ENCODE measurements around the gene BDH2. TPM values are rescaled to one million over a fixed set of nuclear protein-coding genes. Genes with fewer than 3 reads are reported as not detected.

Gene BDH2
- total RNA-seq, 3 donors from 2014 or later: 6.7 to 9.0 (median 7.3) TPM

DNA sequence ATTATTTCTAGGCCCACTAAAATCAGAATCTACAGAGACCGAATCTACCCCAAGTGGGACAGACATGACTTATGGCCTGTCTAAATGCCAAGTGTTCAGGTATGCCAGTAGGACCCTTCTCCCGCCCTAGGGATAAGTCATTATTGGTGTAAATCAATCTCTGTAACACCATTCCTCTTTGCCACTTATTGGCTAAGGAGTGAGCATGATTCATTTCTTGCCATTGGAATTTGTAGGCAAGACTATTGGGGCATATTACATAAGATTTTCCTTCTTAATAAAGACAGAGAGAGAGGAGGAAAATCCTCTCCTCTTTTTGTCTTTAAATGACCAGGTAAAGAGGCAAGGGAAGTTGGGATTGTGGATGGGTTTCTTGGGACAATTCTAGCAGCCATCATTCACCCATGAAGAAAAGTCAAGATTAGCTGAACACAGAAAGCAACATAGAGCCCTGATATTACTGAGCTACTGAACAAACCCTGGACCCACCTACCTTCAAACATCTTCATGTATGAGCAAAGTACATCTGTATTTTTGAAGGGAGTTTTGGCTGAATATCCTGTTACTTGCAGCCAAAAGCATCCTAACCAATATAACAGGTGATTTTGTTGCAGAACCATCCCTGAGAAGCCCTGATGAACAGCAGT is 25.7 kb downstream of the BDH2 start:
- ATAC-seq: no peak
- peaks cover 2% of the 10 kb centered on the region for H3K36me3 Mint-ChIP-seq (ENCODE audit: insufficient read depth)
- no peak for DNase-seq
- peaks cover 38% of the 10 kb centered on the region for H3K4me1 Mint-ChIP-seq (ENCODE audit: low read depth)
- H3K9me3 Mint-ChIP-seq: no peaks in the 10 kb centered on the region
- peak overlapping the region; percentile 91 for H3K4me3 Mint-ChIP-seq
- H3K27me3 Mint-ChIP-seq (ENCODE audit: low read depth): no peaks in the 10 kb centered on the region

DNA sequence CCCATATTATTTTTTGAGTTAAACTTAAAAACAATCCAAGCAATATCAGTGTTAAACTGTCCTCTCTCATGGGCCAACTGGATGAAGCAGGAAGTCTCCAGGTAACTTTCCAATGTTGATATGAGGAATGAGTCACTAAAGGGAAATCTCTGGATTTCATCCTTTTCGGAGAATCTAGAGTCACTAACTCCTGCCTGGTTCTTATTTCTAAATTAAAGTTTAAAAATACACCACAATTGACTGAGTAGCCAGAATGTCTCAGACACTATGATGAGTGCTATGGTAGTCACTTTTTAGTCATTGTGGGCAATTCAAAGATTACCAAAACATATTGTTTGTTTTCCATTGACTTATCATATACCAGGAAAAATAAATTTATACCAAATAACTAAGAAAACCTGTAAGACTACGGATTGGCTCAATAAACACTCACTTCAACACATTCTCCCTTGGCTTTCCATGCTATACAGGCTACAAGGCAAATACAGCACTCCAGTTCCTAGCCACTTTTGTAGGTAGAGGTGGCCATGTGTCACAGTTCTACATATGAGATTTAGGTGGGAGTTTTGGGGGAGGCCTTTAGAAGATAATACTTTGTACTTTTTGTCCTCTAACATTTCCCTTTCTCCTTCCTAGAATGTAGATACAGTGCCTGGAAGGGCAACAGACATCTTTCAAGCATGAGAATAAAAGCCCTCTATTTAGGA is 31.6 kb downstream of the BDH2 start:
- Mint-ChIP-seq H3K9me3 (no peaks in the 10 kb centered on the region), H3K4me3 (no peak overlapping the region), H3K4me1 (ENCODE audit: low read depth) (peaks cover 18% of the 10 kb centered on the region), H3K36me3 (ENCODE audit: insufficient read depth) (peaks cover 26% of the 10 kb centered on the region), H3K27me3 (ENCODE audit: low read depth) (no peaks in the 10 kb centered on the region)
- ATAC-seq: peak; percentile 80 to 85
- DNase-seq: no peak

DNA sequence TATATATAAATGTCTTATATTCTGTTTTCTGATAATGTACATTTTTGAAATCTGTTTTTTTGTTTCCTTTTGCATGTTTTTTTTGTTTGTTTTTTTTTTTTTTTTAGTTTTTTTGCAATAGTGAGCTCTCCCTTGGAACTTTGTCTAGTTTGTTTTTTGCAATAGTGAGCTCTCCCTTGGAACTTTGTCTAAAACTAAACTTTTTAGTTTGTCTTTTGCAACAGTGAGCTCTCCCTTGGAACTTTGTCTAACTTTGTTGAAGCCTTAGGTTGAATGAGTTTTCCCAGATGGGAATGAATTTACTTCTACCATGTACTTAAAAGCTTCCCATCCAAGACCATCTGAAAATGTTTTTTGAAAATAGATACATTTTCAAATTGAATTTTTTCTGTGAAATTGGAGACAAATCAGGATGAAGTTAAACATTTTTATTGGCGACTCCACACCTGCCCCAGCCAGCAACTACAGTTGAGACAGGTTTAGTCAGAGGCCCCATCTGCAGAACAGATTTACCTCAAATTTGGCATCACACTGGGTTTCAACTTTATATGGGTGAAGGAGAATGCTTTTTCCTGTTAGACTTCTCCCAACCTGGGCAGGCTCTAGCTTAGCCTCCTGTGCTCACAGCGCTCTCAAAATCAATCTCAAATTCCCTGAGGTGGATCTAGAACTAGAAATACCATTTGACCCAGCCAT is 39.0 kb downstream of the BDH2 start:
- H3K4me3 Mint-ChIP-seq: no peak overlapping the region
- H3K36me3 Mint-ChIP-seq (ENCODE audit: insufficient read depth): peaks cover 18% of the 10 kb centered on the region
- no peak for DNase-seq
- H3K27me3 Mint-ChIP-seq (ENCODE audit: low read depth): no peaks in the 10 kb centered on the region
- H3K4me1 Mint-ChIP-seq (ENCODE audit: low read depth): no peaks in the 10 kb centered on the region
- ATAC-seq: no peak
- no peaks in the 10 kb centered on the region for H3K9me3 Mint-ChIP-seq

DNA sequence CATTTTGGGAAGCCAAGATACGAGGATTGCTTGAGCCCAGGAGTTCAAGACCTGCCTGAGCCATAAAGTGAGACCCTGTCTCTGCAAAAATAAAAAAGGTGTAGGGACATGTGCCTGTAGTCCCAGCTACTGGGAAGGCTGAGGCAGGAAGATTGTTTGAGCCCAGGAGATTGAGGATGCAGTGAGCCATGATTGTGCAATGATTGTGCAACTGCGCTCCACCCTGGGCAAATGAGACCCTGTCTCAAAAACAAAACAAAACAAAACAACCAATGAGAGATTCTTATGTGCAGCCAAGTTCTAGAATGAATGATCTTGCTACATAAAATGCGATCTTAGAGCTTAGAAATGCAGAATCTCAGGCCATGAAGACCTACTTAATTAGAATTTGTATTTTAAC is 45.6 kb downstream of the BDH2 start:
- ATAC-seq (no peak), DNase-seq (no peak)
- no peaks in the 10 kb centered on the region for H3K27me3 Mint-ChIP-seq (ENCODE audit: low read depth)
- H3K9me3 Mint-ChIP-seq: no peaks in the 10 kb centered on the region
- H3K4me1 Mint-ChIP-seq (ENCODE audit: low read depth): peaks cover 8% of the 10 kb centered on the region
- no peak overlapping the region for H3K4me3 Mint-ChIP-seq
- peaks cover 7% of the 10 kb centered on the region for H3K36me3 Mint-ChIP-seq (ENCODE audit: insufficient read depth)

DNA sequence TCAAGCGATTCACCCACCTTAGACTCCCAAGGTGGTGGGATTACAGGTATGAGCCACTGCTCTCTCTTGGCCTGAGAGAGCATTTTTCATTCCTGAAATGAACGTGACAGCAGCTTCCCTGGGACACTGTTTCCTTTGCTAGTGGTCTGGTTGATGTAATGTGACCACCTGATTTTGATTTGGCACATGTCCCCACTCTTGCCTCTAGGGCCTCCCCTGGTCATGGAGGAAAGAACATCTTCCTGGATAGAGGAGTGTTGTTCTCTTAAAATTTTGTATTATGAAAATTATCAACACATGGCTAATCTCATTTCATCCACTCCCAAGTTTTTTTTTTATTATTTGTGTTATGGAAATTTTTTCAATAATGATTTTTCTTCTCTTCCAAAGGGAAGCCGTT is 46.9 kb downstream of the BDH2 start:
- Mint-ChIP-seq H3K4me3 (no peak overlapping the region), H3K36me3 (ENCODE audit: insufficient read depth) (peaks cover 7% of the 10 kb centered on the region), H3K9me3 (no peaks in the 10 kb centered on the region), H3K4me1 (ENCODE audit: low read depth) (peaks cover 8% of the 10 kb centered on the region), H3K27me3 (ENCODE audit: low read depth) (no peaks in the 10 kb centered on the region)
- ATAC-seq (no peak), DNase-seq (no peak)

DNA sequence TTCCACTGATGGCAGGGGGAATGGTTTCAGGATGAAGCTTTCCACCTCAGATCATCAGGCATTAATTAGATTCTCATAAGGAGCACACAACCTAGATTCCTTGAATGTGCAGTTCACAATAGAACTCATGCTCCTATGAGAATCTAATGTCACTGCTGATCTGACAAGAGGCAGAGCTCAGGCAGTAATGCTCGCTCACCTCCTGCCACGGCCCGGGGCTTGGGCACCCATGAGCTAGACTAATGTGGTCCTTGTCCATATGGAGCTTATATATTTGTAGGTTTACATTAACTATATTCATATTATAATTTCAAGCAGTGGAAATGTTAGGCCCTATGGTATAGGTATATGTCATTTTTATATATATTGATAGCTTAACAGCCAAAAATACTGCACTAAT is 47.5 kb downstream of the BDH2 start:
- peaks cover 10% of the 10 kb centered on the region for H3K36me3 Mint-ChIP-seq (ENCODE audit: insufficient read depth)
- no peak for DNase-seq
- H3K4me1 Mint-ChIP-seq (ENCODE audit: low read depth): peaks cover 8% of the 10 kb centered on the region
- ATAC-seq: no peak
- no peaks in the 10 kb centered on the region for H3K27me3 Mint-ChIP-seq (ENCODE audit: low read depth)
- H3K4me3 Mint-ChIP-seq: no peak overlapping the region
- no peaks in the 10 kb centered on the region for H3K9me3 Mint-ChIP-seq

DNA sequence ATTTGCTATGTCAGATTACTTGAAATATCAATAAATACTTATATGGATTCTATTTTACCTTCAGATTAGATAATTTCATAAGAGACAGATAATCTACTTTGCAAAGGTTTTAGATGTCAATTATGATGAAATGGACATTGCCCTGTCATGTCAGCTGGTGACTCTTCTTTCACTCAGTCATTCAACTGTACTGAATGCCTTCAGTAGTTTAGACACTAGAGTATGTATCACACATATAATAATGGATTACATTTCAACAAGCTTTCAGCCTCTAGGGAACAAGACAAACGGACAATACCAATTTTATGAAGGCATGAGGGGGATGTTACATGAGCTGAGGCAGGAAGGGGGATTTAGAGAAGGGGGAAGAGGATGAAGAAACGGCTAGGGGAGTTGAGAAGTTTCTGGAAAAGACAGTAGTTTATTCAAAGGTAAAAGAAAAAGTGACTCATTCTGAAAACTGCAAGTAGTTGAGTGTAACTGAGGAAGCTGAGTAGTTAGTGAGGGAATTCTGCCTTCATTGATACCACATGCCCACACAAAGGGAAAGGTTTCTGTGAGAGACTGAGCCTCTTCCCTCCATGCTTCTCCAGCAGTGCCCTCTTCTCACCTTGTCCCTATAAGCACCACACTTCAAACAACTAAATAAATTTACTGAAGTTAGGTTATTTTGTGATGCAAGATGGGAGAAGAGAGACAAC is 48.7 kb downstream of the BDH2 start:
- Mint-ChIP-seq H3K9me3 (no peaks in the 10 kb centered on the region), H3K4me1 (ENCODE audit: low read depth) (peaks cover 9% of the 10 kb centered on the region), H3K27me3 (ENCODE audit: low read depth) (no peaks in the 10 kb centered on the region), H3K36me3 (ENCODE audit: insufficient read depth) (peaks cover 17% of the 10 kb centered on the region), H3K4me3 (no peak overlapping the region)
- ATAC-seq (no peak), DNase-seq (no peak)

DNA sequence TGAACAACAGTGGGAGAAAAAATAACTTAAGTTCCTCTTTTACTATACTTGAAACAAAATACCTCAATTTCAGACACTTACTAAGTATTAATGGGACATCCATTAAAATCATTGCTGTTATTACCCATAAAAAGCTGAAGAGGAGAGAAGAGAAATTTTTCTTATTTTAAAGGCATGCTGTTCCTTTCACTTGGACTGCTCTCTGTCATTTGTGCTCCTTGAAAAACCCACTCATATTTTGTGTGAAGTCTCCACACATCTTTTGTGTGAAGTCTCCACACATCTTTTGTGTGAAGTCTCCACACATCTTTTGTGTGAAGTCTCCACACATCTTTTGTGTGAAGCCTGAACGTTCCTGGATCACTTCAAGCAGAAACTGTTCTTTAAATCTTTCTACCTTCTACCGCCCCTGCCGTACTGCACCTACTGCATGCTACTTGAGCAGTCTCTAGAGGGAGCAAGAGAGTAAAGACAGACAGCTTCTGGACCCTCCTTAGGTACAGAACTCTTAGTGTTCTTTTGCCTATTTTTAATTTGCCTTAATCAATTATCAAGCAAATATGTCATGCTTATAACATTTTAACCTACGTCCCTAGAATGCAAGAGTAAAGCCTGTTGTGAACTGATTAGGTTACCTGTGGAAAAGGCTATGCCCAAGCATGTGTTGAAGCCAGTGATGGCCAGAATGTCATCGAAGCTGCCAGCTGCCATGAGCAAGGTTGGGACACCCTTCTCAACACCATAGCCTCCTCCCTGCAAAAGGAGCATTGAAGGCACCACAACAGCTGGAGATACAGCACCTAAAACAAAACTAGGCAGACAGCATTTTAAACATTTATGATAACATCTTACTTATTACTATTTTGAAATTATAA is 53.0 kb downstream of the BDH2 start:
- Mint-ChIP-seq H3K36me3 (ENCODE audit: insufficient read depth) (peaks cover 30% of the 10 kb centered on the region), H3K4me3 (no peak overlapping the region), H3K4me1 (ENCODE audit: low read depth) (peaks cover 9% of the 10 kb centered on the region), H3K9me3 (no peaks in the 10 kb centered on the region), H3K27me3 (ENCODE audit: low read depth) (no peaks in the 10 kb centered on the region)
- peak; percentile 18 for DNase-seq
- ATAC-seq: peak; percentile 90 to 96

DNA sequence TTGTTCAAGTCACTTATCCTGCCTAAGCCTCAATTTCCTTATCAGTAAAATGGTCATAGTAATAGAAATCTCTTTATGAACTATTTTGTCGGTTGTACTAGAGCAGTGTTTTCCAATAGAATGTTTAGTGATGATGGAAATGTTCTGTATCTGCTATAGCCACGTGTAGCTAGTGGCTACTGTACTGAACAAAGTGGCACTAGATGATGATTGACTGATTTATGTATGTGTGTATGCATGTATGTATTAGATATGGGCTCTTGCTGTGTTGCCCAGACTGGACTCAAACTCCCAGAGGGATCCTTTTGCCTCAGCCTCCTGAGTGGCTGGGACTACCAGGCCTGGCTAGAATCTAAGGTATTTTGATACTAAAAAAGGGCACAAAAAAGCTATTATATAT is 55.5 kb downstream of the BDH2 start:
- H3K36me3 Mint-ChIP-seq (ENCODE audit: insufficient read depth): peaks cover 29% of the 10 kb centered on the region
- peaks cover 2% of the 10 kb centered on the region for H3K4me1 Mint-ChIP-seq (ENCODE audit: low read depth)
- no peaks in the 10 kb centered on the region for H3K27me3 Mint-ChIP-seq (ENCODE audit: low read depth)
- H3K9me3 Mint-ChIP-seq: no peaks in the 10 kb centered on the region
- no peak for DNase-seq
- H3K4me3 Mint-ChIP-seq: no peak overlapping the region
- ATAC-seq: no peak

DNA sequence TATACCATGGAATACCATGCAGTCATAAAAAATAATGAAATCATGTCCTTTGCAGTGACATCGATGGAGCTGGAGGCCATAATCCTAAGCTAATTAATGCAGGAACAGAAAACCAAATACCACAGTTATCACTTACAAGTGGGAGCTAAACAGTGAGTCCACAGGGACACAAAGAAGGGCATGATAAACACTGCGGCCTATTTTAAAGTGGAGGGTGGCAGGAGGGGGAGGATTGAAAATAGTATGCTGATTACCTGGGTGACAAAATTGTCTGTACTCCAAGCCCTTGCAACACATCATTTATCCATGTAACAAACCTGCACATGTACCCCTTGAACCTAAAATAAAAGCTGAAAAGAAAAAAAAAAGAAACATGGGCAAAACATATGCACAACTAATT is 63.5 kb downstream of the BDH2 start:
- Mint-ChIP-seq H3K4me1 (ENCODE audit: low read depth) (no peaks in the 10 kb centered on the region), H3K4me3 (no peak overlapping the region), H3K9me3 (no peaks in the 10 kb centered on the region), H3K36me3 (ENCODE audit: insufficient read depth) (peaks cover 18% of the 10 kb centered on the region), H3K27me3 (ENCODE audit: low read depth) (no peaks in the 10 kb centered on the region)
- ATAC-seq: no peak
- DNase-seq: no peak

DNA sequence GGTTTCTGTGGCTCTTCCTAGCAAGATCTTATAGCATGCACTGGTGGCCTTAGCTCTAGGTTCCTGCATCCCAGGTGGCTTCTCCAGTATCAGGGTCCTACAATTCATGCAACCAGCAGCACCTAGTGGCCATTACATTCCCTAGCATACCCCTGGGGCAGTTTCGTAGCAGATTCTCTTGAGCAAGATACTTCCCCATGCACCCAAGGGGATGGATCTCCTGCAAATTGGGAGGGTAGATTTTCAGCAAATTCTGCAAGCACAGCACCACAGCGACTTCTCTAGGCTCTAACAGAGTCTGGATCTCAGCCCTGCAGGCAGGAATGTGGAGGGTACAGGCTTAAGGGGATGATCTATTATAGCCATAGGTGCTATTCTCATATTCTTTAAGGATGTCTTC is 67.1 kb downstream of the BDH2 start:
- no peaks in the 10 kb centered on the region for H3K9me3 Mint-ChIP-seq
- no peaks in the 10 kb centered on the region for H3K27me3 Mint-ChIP-seq (ENCODE audit: low read depth)
- ATAC-seq (no peak), DNase-seq (no peak)
- H3K4me3 Mint-ChIP-seq: no peak overlapping the region
- no peaks in the 10 kb centered on the region for H3K4me1 Mint-ChIP-seq (ENCODE audit: low read depth)
- peaks cover 34% of the 10 kb centered on the region for H3K36me3 Mint-ChIP-seq (ENCODE audit: insufficient read depth)

DNA sequence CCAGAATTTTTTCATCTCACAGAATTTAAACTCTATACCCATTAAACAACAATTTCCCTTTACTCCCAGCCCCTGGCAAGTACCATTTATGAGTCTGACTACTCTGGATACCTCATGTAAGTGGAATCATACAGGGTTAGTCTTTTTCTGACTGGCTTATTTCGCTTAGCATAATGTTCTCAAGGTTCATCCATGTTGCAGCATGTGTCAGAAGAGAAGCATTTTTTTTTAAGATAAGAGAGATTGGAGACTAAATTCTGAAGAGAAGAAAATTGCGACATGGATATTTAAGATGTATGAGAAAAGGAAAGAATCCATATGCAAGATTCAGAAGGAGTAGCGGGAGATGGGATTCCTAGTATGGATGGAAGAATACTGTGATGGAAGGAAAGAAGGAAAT is 68.8 kb downstream of the BDH2 start:
- no peaks in the 10 kb centered on the region for H3K9me3 Mint-ChIP-seq
- DNase-seq: no peak
- peaks cover 2% of the 10 kb centered on the region for H3K4me1 Mint-ChIP-seq (ENCODE audit: low read depth)
- H3K36me3 Mint-ChIP-seq (ENCODE audit: insufficient read depth): peaks cover 21% of the 10 kb centered on the region
- H3K27me3 Mint-ChIP-seq (ENCODE audit: low read depth): no peaks in the 10 kb centered on the region
- ATAC-seq: no peak
- H3K4me3 Mint-ChIP-seq: no peak overlapping the region

DNA sequence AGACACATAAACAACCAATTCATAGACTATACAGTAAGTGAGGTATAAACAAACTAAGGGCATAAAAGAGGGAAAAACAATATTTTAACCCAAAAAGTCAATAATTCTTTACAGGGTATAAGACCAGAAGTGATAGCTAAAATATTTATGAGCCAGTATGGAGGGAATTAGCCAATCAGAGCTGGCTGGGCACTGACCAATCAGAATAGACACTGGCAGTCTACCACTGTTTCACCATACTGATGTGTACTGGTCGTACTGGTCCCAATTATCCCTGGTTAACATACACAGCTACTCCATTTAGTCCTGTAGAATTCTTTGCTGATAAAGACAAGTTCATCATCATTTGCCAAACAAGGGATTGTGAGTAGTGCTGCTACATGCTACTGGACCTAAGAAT is 70.3 kb downstream of the BDH2 start:
- Mint-ChIP-seq H3K36me3 (ENCODE audit: insufficient read depth) (peaks cover 19% of the 10 kb centered on the region), H3K9me3 (no peaks in the 10 kb centered on the region), H3K4me1 (ENCODE audit: low read depth) (peaks cover 5% of the 10 kb centered on the region), H3K4me3 (no peak overlapping the region), H3K27me3 (ENCODE audit: low read depth) (no peaks in the 10 kb centered on the region)
- DNase-seq (no peak), ATAC-seq (no peak)
